A549 (cell line): Measurements from ENCODE around the gene UNC119B.

Experiments used
- BCL3 ChIP-seq: fragments of >200 bp; sonication (Bioruptor Twin); formaldehyde crosslinking; IDR thresholded peaks from 3 replicates; pipeline ENCODE4 v1.6.1; 2016
- CTCF ChIP-seq: fragments of >200 bp; sonication (Bioruptor Twin); formaldehyde crosslinking; IDR thresholded peaks from 3 replicates; pipeline ENCODE4 v1.5.1; 2016
- ELK1 ChIP-seq: fragments of 150-350 bp; IDR thresholded peaks from 2 replicates; pipeline ENCODE4 v1.6.1; 2014; ENCODE audit warnings: low read depth, mild to moderate bottlenecking, low read length
- KDM5A ChIP-seq: fragments of 200-600 bp; sonication (generic); IDR thresholded peaks from 2 replicates; pipeline ENCODE4 v1.6.1; 2016; ENCODE audit warnings: antibody characterized with exemption, mild to moderate bottlenecking
- RAD21 ChIP-seq, 2 experiments: fragments of >200 bp in 1 of 2; sonication (Bioruptor Twin) in 1 of 2; formaldehyde crosslinking in 1 of 2; IDR thresholded peaks in 1 of 2; conservative IDR thresholded peaks in 1 of 2; 2 replicates in 1 of 2; 3 replicates in 1 of 2; pipeline ENCODE4 v1.6.1; 2012 to 2018; ENCODE audit warnings: inconsistent platforms in 1 of 2
- RNF2 ChIP-seq: fragments of 200-600 bp; sonication (generic); IDR thresholded peaks from 2 replicates; pipeline ENCODE4 v1.6.1; 2016; ENCODE audit warnings: low read depth, mild to moderate bottlenecking, antibody characterized with exemption, moderate library complexity, borderline replicate concordance
- USF2 ChIP-seq: fragments of 450-650 bp; IDR thresholded peaks from 2 replicates; pipeline ENCODE4 v1.6.1; 2014; ENCODE audit warnings: antibody characterized with exemption

GRCh38 chr12:120690083-120690450 is 20.2 kb upstream of the UNC119B start:
- no peak for TF ChIP-seq RAD21 (conservative IDR thresholded peaks at IDR 0.05 in 1 of 2, IDR thresholded peaks at IDR 0.05 in 1 of 2)
- no peak for TF ChIP-seq BCL3
- TF ChIP-seq RNF2, result no peak
- no peak for TF ChIP-seq ELK1
- TF ChIP-seq CTCF, result no peak
- no peak for TF ChIP-seq KDM5A
- no peak for TF ChIP-seq USF2
